ENCODE measurements around the gene TNNI3. TPM values are rescaled to one million over a fixed set of nuclear protein-coding genes. Genes with fewer than 3 reads are reported as not detected.

Gene TNNI3
- total RNA-seq, 1 donor from 2014 or later: 3.3 TPM

DNA sequence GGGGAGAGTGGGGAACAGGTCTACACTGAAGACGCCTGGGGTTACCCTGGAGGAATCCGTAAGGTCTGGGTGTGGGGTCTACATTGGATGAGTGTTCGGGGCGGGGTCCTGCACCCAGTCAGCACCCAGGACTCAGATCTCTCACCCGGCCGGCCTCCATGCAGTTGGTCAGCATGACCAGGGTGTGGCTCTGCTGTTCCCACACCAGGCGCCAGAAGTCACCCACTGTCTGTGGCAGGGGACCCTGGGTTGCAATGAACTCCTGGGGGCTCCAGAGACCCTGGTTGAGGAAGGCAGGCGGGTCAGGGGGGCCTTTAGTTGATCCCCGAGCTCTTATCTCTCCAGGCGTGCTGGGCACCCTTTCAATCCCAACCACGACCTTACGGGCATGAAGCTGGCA lies 28.5 kb upstream of the TNNI3 start:
- H3K36me3 Mint-ChIP-seq (ENCODE audit: unreplicated experiment): no peaks in the 10 kb centered on the region
- H3K4me3 Mint-ChIP-seq (ENCODE audit: unreplicated experiment): no peak overlapping the region
- DNase-seq: no peak
- TF ChIP-seq, protein P1, sequence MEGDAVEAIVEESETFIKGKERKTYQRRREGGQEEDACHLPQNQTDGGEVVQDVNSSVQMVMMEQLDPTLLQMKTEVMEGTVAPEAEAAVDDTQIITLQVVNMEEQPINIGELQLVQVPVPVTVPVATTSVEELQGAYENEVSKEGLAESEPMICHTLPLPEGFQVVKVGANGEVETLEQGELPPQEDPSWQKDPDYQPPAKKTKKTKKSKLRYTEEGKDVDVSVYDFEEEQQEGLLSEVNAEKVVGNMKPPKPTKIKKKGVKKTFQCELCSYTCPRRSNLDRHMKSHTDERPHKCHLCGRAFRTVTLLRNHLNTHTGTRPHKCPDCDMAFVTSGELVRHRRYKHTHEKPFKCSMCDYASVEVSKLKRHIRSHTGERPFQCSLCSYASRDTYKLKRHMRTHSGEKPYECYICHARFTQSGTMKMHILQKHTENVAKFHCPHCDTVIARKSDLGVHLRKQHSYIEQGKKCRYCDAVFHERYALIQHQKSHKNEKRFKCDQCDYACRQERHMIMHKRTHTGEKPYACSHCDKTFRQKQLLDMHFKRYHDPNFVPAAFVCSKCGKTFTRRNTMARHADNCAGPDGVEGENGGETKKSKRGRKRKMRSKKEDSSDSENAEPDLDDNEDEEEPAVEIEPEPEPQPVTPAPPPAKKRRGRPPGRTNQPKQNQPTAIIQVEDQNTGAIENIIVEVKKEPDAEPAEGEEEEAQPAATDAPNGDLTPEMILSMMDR (IDR thresholded peaks at IDR 0.05; ENCODE audit: partially characterized antibody, unreplicated experiment): no peak
- no peak overlapping the region for H3K27ac Mint-ChIP-seq (ENCODE audit: unreplicated experiment)
- peaks cover 10% of the 10 kb centered on the region for H3K27me3 Mint-ChIP-seq (ENCODE audit: unreplicated experiment)
- H3K4me1 Mint-ChIP-seq (ENCODE audit: low read depth, unreplicated experiment): no peaks in the 10 kb centered on the region
- H3K9me3 Mint-ChIP-seq (ENCODE audit: unreplicated experiment): peaks cover 2% of the 10 kb centered on the region

DNA sequence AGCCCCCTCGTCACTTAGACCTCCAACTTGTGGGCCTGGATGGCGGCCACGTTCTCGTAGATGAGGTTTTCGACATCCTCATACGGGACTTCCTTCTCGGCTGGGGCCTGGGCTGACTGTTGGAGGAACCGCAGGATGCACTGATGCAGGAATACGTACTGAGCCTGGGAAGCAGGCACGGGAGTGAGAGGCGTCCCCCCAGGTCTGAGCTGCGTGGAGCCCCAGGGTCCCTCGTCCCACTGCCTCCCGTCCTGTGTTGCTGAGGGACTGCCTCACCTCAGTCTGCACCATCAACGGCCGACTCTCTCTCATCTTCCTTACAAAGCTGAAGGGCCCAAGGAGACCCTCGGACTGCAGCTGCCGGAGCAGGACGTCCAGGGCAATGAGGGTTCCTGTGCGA lies 24.2 kb upstream of the TNNI3 start:
- Mint-ChIP-seq H3K4me1 (ENCODE audit: low read depth, unreplicated experiment) (peaks cover 4% of the 10 kb centered on the region), H3K27ac (ENCODE audit: unreplicated experiment) (no peak overlapping the region), H3K27me3 (ENCODE audit: unreplicated experiment) (peaks cover 17% of the 10 kb centered on the region), H3K36me3 (ENCODE audit: unreplicated experiment) (peaks cover 5% of the 10 kb centered on the region), H3K4me3 (ENCODE audit: unreplicated experiment) (no peak overlapping the region), H3K9me3 (ENCODE audit: unreplicated experiment) (peaks cover 9% of the 10 kb centered on the region)
- TF ChIP-seq, protein P1 (IDR thresholded peaks at IDR 0.05; ENCODE audit: partially characterized antibody, unreplicated experiment): no peak
- no peak for DNase-seq

DNA sequence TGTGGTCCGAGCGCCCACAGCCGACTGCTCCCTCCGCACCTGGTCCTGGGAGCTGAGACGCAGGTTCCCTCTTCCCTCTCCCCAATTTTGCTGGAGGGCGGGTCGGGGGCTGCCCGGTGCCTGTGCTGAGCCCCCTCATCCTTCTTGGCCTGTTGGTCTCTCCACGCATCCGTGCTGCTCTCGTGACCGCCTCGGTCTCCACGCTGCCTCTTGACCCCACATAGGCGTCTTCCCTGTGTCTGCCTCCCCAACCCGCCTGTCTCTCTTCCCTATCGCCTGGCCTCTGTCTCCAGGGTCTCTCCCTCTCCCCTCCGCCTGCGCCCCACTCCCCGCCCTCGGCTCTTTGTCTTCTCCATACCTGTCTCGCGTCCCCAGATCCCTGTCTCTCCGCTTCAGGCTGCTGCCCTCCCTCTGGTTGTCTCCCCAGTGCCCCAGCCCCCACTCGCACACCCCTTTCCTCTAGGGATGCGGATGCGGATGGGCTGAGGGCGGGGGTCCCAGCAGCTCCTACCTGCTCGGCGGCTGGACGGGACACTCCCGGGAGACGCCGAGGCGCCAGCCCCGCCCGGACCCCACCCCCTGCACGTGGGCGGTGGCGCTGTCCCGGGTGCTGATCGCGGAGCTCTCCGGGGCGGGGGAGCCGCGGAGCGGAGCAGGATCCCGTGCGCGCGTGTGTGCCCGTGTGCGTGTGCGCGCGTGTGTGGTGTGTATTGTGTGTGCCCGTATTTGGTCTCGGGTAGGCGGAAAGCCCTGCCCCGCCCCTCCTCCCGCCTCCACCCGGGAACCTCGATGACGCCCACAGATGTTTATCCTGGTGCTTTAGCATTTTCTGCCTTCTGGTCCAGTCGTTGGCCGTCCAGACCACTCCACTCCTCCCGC lies 22.3 kb upstream of the TNNI3 start, which contains the start of gene SYT5:
Gene SYT5, minus strand, starts transcription at position 684 of the 879 bp plus-strand sequence. CDS start 1,248 bp downstream, outside the sequence.
- peak within 1 kb of the TSS; percentile 97 for H3K4me3 Mint-ChIP-seq (ENCODE audit: unreplicated experiment)
- H3K27me3 Mint-ChIP-seq (ENCODE audit: unreplicated experiment): peaks cover 19% of the 10 kb centered on the region
- H3K4me1 Mint-ChIP-seq (ENCODE audit: low read depth, unreplicated experiment): peaks cover 4% of the 10 kb centered on the region
- TF ChIP-seq, protein P1 (IDR thresholded peaks at IDR 0.05; ENCODE audit: partially characterized antibody, unreplicated experiment): no peak
- peaks cover 5% of the 10 kb centered on the region for H3K36me3 Mint-ChIP-seq (ENCODE audit: unreplicated experiment)
- DNase-seq: peak; percentile 56
- peak within 1 kb of the TSS; percentile 82 for H3K27ac Mint-ChIP-seq (ENCODE audit: unreplicated experiment)
- H3K9me3 Mint-ChIP-seq (ENCODE audit: unreplicated experiment): peaks cover 11% of the 10 kb centered on the region

DNA sequence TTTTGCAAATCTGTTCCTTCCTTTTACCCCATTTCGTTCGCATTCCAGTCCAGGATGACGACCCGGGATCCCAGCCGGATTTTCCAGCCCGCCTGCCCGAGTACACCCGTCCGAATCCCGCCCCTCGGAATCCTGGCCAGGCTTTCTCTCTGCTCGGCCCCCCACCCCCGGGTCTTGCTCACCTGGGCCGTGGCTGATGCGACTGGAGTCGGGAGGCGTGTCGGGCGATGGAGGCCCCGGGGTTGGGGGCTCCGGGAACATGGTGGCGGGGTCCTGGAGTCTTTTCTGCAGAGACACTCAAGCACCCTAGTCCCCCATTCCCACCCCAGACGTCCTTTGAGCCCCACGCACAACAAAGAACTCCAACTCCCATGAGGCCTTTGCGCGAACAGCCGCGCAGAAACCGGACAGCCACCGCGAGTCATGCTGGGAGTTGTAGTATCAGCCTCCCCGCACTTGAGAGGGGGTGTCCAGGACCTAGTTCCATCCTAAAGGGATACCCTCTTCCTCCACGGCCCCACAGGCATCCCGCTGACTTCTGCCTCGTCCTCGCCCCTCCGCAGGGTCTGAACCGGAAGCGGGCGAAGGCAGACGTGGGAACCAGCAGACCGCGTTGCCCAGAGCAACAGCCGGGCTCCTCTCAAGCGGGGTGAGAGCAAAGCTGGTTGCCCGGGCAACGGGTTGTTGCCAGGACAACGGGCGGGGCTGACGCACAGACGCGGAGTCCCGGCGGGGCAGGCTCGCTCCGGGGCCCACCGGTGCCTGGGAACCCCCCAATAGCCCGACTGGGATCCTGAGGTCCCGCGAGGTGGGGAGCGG lies 21.5 kb upstream of the TNNI3 start:
- peaks cover 13% of the 10 kb centered on the region for H3K9me3 Mint-ChIP-seq (ENCODE audit: unreplicated experiment)
- peaks cover 4% of the 10 kb centered on the region for H3K4me1 Mint-ChIP-seq (ENCODE audit: low read depth, unreplicated experiment)
- peak overlapping the region; percentile 64 for H3K27ac Mint-ChIP-seq (ENCODE audit: unreplicated experiment)
- H3K4me3 Mint-ChIP-seq (ENCODE audit: unreplicated experiment): peak overlapping the region; percentile 92
- DNase-seq: peak; percentile 96
- H3K27me3 Mint-ChIP-seq (ENCODE audit: unreplicated experiment): peaks cover 24% of the 10 kb centered on the region
- TF ChIP-seq, protein P1 (IDR thresholded peaks at IDR 0.05; ENCODE audit: partially characterized antibody, unreplicated experiment): no peak
- peaks cover 5% of the 10 kb centered on the region for H3K36me3 Mint-ChIP-seq (ENCODE audit: unreplicated experiment)
